T-cell (primary cell): ENCODE measurements around the gene ABCC3. TPM values are rescaled to one million over a fixed set of nuclear protein-coding genes. Genes with fewer than 3 reads are reported as not detected.

Source experiments
- ATAC-seq, 4 experiments: fragments of 200-7000 bp in 3 of 4; fragments of 150-1000 bp in 1 of 4; cut with Tn5 transposase; replicated peaks in 1 of 4; 1 replicate in 3 of 4; 2 replicates in 1 of 4; pipeline ENCODE4 v1.10.0; 2021; ENCODE audit warnings: moderate library complexity in 3 of 4, mild to moderate bottlenecking in 2 of 4, moderate number of reproducible peaks in 1 of 4
- CTCF ChIA-PET, 2 donors: fragments of 300-600 bp; sonication (Branson Sonifier 250); formaldehyde crosslinking; loops; one replicate each; lab custom pipeline; 2022; ENCODE audit warnings: antibody characterized with exemption in 2 of 2; lab: Charles Lee
- POLR2A ChIA-PET, 2 donors: fragments of 300-600 bp; sonication (Branson Sonifier 250); formaldehyde crosslinking; loops; one replicate each; lab custom pipeline; 2022; ENCODE audit warnings: antibody characterized with exemption in 2 of 2; lab: Charles Lee
- DNase-seq, 35 experiments: peaks; one replicate each; pipeline versions ENCODE4 v3.0.0 to v3.0.0-alpha.2; 2013 to 2023
- H3K27ac ChIP-seq: one replicate; pipeline ENCODE4 v1.5.1; 2013; ENCODE audit warnings: low read length
- H3K27me3 ChIP-seq, 2 experiments: replicated peaks in 1 of 2; 1 replicate in 1 of 2; 2 replicates in 1 of 2; pipeline versions ENCODE4 v1.6.1 to v1.7.0; 2013; ENCODE audit warnings: low read length in 1 of 2, mixed read lengths in 1 of 2; ENCODE audit not compliant: control insufficient read depth in 2 of 2, insufficient read depth in 2 of 2; ENCODE audit errors: extremely low read depth in 1 of 2
- H3K36me3 ChIP-seq, 2 donors: 1 replicate in 1 of 2; 2 replicates in 1 of 2; pipeline versions ENCODE4 v1.6.1 to v1.7.0; 2013; ENCODE audit warnings: low read length in 1 of 2; ENCODE audit not compliant: control insufficient read depth in 2 of 2, insufficient read depth in 1 of 2; ENCODE audit errors: extremely low read depth in 1 of 2
- H3K4me1 ChIP-seq, 2 experiments: 1 replicate in 1 of 2; 2 replicates in 1 of 2; pipeline versions ENCODE4 v1.6.1 to v1.7.0; 2013; ENCODE audit warnings: low read length in 2 of 2, mixed read lengths in 1 of 2; ENCODE audit not compliant: insufficient read depth in 2 of 2, control insufficient read depth in 1 of 2; ENCODE audit errors: extremely low read depth in 1 of 2
- H3K4me3 ChIP-seq, 2 donors: 1 replicate in 1 of 2; 2 replicates in 1 of 2; pipeline versions ENCODE4 v1.5.1 to v1.7.0; 2013; ENCODE audit warnings: mild to moderate bottlenecking in 2 of 2, low read length in 1 of 2, moderate library complexity in 1 of 2; ENCODE audit not compliant: control insufficient read depth in 1 of 2; ENCODE audit errors: extremely low read depth in 1 of 2
- H3K9me3 ChIP-seq: 2 replicates; pipeline ENCODE4 v1.7.0; 2013
- H3K27ac Mint-ChIP-seq, 2 donors: one replicate each; pipeline ENCODE4 v1.8.0; 2020 to 2021; ENCODE audit warnings: mild to moderate bottlenecking in 2 of 2, mixed read lengths in 2 of 2
- H3K27me3 Mint-ChIP-seq, 2 donors: one replicate each; pipeline ENCODE4 v1.8.0; 2021 to 2022; ENCODE audit warnings: mixed read lengths in 2 of 2
- H3K36me3 Mint-ChIP-seq: one replicate; pipeline ENCODE4 v1.8.0; 2021; ENCODE audit warnings: mixed read lengths
- H3K4me1 Mint-ChIP-seq, 3 donors: one replicate each; pipeline ENCODE4 v1.8.0; 2020 to 2022; ENCODE audit warnings: mixed read lengths in 3 of 3, mild to moderate bottlenecking in 1 of 3
- H3K4me3 Mint-ChIP-seq, 3 donors: one replicate each; pipeline ENCODE4 v1.8.0; 2020 to 2022; ENCODE audit warnings: mild to moderate bottlenecking in 3 of 3, mixed read lengths in 3 of 3, moderate library complexity in 3 of 3
- H3K9me3 Mint-ChIP-seq, 3 donors: one replicate each; pipeline ENCODE4 v1.8.0; 2020 to 2022; ENCODE audit warnings: mixed read lengths in 3 of 3
- WGBS: methylation state at CpG from one replicate; pipeline ENCODE4 v1.1.5; 2013; ENCODE audit warnings: missing lambda C conversion rate; ENCODE audit not compliant: insufficient coverage; 5-methylcytosine and 5-hydroxymethylcytosine counted together
- total RNA-seq, 35 experiments: library from RNA in 6 of 35; stranded (reverse) in 6 of 35; fragments of 120-200 nt in 1 of 35; gene quantifications; one replicate each; pipeline versions ENCODE4 v1.2.1 to v1.2.4 and lab custom pipeline; 2013 to 2026

Gene ABCC3
- total RNA-seq, 5 donors from 2014 or later (not counting 1 experiment from before 2014, with no cell fraction given) = 0.75 to 2.2 (median 1.5) TPM; not detected in 1

DNA sequence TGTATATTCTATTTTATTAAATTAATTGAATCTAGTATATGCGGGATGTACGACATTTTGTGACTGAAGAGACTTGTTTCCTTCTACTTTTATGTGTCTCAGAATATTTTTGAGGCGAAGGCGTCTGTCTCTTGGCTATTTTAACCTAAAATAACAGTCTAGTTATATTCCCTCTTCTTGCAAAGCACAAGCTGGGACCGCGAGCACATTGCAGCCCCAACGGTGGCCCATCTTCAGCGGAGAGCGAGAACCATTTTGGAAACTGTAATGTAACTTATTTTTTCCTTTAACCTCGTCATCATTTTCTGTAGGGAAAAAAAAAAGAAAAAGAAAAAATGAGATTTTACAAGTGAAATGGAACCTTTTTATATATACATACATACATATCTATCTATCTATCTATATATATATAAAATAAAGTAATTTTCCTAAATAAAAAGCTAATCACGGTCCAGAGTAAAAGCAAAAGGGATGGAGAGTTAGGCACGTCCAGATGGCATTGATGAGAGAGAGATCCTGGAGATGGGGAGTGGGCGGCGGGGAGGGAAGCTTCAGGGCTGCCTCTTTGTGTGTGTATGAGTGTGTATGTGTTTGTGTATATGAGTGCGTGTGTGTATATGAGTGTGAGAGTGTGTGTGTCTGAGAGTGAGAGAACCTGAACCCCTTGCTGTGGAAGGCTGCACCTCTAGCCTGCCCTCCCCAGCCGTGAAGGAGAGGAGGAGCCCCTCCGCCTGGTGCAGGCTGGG, 7.5 kb upstream of the ABCC3 start:
- WGBS = 77% methylated on average over 6 of the region's 17 CpGs
- POLR2A ChIA-PET = interaction anchor here in 1 of 2 donors (0.5 kb wide), 1 partner anchor 553 kb away, joined by 6 read pairs; no protein-coding TSS in a partner anchor
- Mint-ChIP-seq H3K4me3 (no peak overlapping the region), H3K27me3 (peaks cover 44 to 67% of the 10 kb centered on the region in 2 donors), H3K4me1 (peaks cover 0 to 3% (median 2%) of the 10 kb centered on the region in 3 donors), H3K9me3 (no peaks in the 10 kb centered on the region), H3K36me3 (no peaks in the 10 kb centered on the region), H3K27ac (no peak overlapping the region)
- no peak for DNase-seq
- H3K27ac ChIP-seq = no peak overlapping the region
- H3K27me3 ChIP-seq = peaks cover 2 to 92% of the 10 kb centered on the region in 2 experiments
- H3K9me3 ChIP-seq = no peaks in the 10 kb centered on the region
- H3K4me1 ChIP-seq = peaks cover 0 to 6% of the 10 kb centered on the region in 2 experiments
- H3K36me3 ChIP-seq = no peaks in the 10 kb centered on the region
- CTCF ChIA-PET = interaction anchor here (0.6 to 0.7 kb wide), 2 partner anchors 156 to 230 kb away, joined by 3 read pairs; partner anchors contain the start of gene LRRC59 (in 1 of the 2)
- no peak overlapping the region for H3K4me3 ChIP-seq
- no peak for ATAC-seq

DNA sequence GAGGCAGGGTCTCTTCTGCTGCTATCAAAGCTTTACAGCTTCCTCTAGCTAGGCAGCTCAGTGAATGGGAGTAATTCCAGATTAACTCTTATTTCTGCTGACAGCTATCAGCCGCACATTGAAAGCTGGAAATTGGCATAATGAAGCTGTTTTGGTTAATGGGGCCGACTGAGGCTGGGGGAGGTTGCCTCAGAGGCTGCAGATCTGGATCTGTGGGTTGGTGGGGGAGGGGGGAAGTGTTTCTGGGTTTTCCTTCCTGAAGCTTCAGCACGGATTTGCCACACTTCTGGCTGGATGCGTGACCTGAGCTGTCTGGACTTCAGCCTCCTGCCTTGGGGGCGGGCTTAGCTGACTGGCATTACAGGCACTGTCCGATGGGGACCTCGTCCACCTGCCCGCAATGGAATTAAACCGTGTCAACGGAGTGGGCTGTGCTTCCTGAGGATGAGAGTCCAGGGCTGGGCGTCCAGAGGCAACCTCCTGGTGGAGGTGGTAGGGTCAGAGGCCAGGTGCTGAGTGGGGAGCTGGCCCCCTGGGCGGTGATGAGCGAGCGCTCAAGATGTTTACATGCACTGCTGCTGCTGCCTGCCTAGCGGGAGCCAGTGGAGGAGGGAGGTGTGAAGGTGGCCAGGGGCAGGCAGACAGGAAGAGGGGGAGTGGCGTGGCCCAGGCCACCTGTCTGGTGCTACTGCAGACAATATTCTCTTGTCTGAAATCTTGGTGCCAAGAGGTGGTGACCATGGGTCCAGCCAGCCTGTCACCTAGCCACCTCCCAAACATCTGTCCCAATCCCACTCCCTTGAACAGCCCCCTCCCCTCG, 6.7 kb upstream of the ABCC3 start:
- Mint-ChIP-seq H3K27ac (no peak overlapping the region), H3K4me1 (peaks cover 0 to 3% (median 2%) of the 10 kb centered on the region in 3 donors), H3K9me3 (no peaks in the 10 kb centered on the region), H3K27me3 (peaks cover 50 to 75% of the 10 kb centered on the region in 2 donors), H3K4me3 (no peak overlapping the region), H3K36me3 (no peaks in the 10 kb centered on the region)
- Histone ChIP-seq H3K27me3 (peaks cover 7 to 92% of the 10 kb centered on the region in 2 experiments), H3K9me3 (no peaks in the 10 kb centered on the region), H3K4me1 (peaks cover 0 to 6% of the 10 kb centered on the region in 2 experiments), H3K27ac (no peak overlapping the region), H3K36me3 (no peaks in the 10 kb centered on the region), H3K4me3 (no peak overlapping the region)
- DNase-seq (no peak), ATAC-seq (no peak)
- CTCF ChIA-PET = interaction anchor here (0.6 to 0.7 kb wide), 3 partner anchors 155 to 268 kb away, joined by 3 to 8 read pairs (median 3); partner anchors contain the start of gene LRRC59 (in 1 of the 2)
- POLR2A ChIA-PET = no interaction called here
- 15% methylated on average over 14 of the region's 17 CpGs for WGBS

DNA sequence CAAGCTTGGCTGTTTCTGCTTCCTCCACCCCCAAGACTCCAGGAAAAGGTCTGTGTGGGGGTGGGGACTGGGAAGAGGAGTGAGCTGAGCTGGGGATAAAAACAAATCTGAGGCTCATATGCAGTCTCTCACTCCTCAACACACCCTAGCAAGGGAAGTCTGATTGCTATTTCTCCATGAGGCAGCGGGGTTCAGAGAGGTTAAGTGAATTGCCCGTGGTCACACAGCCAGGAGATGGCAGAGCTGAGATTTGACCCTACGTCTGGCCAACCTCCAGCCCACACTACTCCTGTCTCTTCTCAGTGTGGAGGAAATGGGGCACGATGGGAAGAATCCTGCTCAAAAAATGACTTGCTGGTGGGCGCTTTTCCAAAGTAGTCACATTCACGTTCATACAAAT, 4.8 kb upstream of the ABCC3 start:
- H3K27me3 ChIP-seq = peaks cover 9 to 92% of the 10 kb centered on the region in 2 experiments
- Mint-ChIP-seq H3K36me3 (no peaks in the 10 kb centered on the region), H3K4me3 (no peak overlapping the region), H3K27me3 (peaks cover 59 to 85% of the 10 kb centered on the region in 2 donors), H3K9me3 (no peaks in the 10 kb centered on the region), H3K27ac (no peak overlapping the region), H3K4me1 (peaks cover 0 to 10% (median 6%) of the 10 kb centered on the region in 3 donors)
- no peak for ATAC-seq
- no peak overlapping the region for H3K27ac ChIP-seq
- H3K4me3 ChIP-seq = no peak overlapping the region
- 100% methylated on average over 1 of the region's 6 CpGs for WGBS
- H3K9me3 ChIP-seq = no peaks in the 10 kb centered on the region
- DNase-seq = no peak
- H3K4me1 ChIP-seq = peaks cover 0 to 10% of the 10 kb centered on the region in 2 experiments
- no peaks in the 10 kb centered on the region for H3K36me3 ChIP-seq
- ChIA-PET CTCF (interaction anchor here (1.0 to 1.1 kb wide), 2 partner anchors 13 to 67 kb away, joined by 3 read pairs; no protein-coding TSS in a partner anchor), POLR2A (no interaction called here)

DNA sequence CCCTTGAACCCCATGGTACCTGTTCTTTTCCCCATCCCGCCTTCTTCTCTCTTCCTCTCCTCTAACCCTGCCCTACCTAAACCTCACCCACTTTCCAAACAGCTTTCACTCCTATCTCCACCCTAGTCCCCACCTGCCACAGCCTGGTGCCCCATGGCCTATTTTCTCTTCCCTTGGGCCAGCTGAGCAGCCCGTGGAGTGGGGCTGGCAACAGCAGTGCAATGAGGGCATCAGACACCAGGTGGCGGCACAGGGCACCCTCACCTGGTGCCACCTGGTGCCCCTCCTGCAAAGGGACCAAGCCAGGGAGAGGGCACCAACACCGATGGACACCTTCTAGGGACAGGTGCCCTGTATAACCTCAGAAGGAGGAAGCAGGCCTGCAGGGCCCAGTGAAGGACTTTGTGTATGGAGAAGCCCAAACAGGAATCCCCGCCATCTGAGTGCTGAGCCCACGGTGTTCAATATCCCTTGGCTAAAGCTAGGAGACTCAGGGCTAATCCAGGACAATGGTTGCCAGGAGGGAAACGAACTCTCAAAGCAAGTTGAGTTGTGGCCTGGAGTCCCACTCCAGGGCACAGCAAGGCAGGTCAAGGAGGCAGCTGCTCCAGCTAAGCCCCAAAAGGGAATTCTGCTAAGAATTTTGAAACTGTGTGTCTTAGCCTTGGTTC, 4.0 kb upstream of the ABCC3 start:
- DNase-seq (peak in 33 of 35 experiments; percentile 12 to 70 (median 47)), ATAC-seq (peak; percentile 58 to 81 (median 75))
- H3K27me3 Mint-ChIP-seq = peaks cover 57 to 80% of the 10 kb centered on the region in 2 donors

DNA sequence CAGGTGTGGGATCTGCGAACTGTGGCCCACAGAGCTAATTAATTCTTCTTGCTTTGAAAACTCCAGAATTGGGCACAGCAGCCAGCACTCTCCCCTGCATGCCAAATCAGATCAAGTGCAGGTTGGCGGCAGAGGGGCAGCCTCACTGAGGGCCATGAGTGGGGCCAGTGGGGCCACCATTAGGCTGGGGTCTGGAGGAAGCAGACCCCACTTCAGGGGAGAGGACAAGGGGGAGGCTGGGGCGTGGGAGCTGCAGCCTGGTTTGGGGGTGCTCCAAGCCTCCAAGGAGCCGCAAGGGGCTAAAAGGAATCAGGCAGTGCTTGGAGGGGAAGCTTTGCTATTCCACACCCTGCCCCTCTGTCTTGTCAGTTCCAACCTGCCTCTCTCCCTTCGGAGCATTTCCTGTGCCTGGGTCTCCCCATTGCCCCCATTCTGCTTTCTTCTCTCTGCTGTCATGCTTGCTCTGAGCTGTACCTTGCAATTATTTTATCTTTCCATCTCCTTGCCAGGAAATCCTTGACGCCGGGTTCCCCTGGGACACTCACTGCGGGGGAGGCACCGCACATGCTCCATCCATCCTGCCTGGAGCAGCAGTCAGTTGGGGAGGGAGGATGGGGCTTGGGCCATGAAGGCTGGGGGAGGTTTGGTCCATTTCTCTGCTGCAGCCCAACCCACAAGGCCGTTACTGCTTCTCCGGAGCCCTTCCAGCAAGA, 3.3 kb upstream of the ABCC3 start:
- Mint-ChIP-seq H3K36me3 (no peaks in the 10 kb centered on the region), H3K4me1 (peaks cover 0 to 10% (median 9%) of the 10 kb centered on the region in 3 donors), H3K9me3 (no peaks in the 10 kb centered on the region), H3K4me3 (no peak overlapping the region), H3K27ac (no peak overlapping the region), H3K27me3 (peaks cover 62 to 80% of the 10 kb centered on the region in 2 donors)
- peaks cover 0 to 10% of the 10 kb centered on the region in 2 experiments for H3K4me1 ChIP-seq
- no peak for ATAC-seq
- no peaks in the 10 kb centered on the region for H3K9me3 ChIP-seq
- POLR2A ChIA-PET = no interaction called here
- H3K27me3 ChIP-seq = peaks cover 9 to 91% of the 10 kb centered on the region in 2 experiments
- no peak overlapping the region for H3K27ac ChIP-seq
- CTCF ChIA-PET = interaction anchor here in 1 of 2 donors (0.6 kb wide), 1 partner anchor 137 kb away, joined by 4 read pairs; no protein-coding TSS in a partner anchor
- DNase-seq = no peak
- no peak overlapping the region for H3K4me3 ChIP-seq
- 57% methylated on average over 5 of the region's 11 CpGs for WGBS
- no peaks in the 10 kb centered on the region for H3K36me3 ChIP-seq

More for the DNA sequence above, 4.0 kb upstream of the ABCC3 start:
- no peaks in the 10 kb centered on the region for H3K36me3 ChIP-seq
- Mint-ChIP-seq H3K4me1 (peaks cover 0 to 10% (median 9%) of the 10 kb centered on the region in 3 donors), H3K4me3 (no peak overlapping the region), H3K9me3 (no peaks in the 10 kb centered on the region), H3K27ac (peak overlapping the region in 1 of 2 donors; percentile 58), H3K36me3 (no peaks in the 10 kb centered on the region)
- no peak overlapping the region for H3K4me3 ChIP-seq
- 58% methylated on average over 5 of the region's 7 CpGs for WGBS
- H3K27me3 ChIP-seq = peaks cover 9 to 93% of the 10 kb centered on the region in 2 experiments
- H3K4me1 ChIP-seq = peaks cover 0 to 15% of the 10 kb centered on the region in 2 experiments
- H3K9me3 ChIP-seq = no peaks in the 10 kb centered on the region
- POLR2A ChIA-PET = no interaction called here
- CTCF ChIA-PET = interaction anchor here (0.6 to 1.1 kb wide), 3 partner anchors 14 to 137 kb away, joined by 3 to 4 read pairs (median 3); no protein-coding TSS in a partner anchor
- no peak overlapping the region for H3K27ac ChIP-seq
